ENCODE results near the gene AFF1.

Gene AFF1

DNA sequence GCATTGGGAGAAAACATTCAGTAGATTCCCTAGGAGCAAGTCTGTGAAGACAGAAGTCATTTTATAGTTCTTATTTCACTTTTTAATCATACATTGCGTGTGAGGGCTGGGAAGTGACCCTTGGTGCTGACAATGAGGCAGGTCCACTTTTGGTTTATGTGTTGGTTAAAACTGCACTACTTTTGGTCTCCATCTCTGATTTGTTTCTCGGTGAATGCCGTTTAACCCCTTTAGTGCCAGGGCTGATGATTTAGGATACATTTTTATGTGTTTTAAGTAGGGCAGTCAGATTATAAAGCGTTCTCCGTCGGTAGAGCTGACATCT is 110.4 kb downstream of the AFF1 start:
- no peaks in the 10 kb centered on the region for H3K27me3 ChIP-seq
- peak overlapping the region; percentile 20 to 33 for H3K4me3 ChIP-seq
- no peaks in the 10 kb centered on the region for H3K9me3 ChIP-seq
- peaks cover 9 to 18% (median 12%) of the 10 kb centered on the region in 3 donors for H3K36me3 ChIP-seq
- intact Hi-C loops (cut with DNase I; ENCODE audit: low total_unique reads), result loop anchor here (5.0 kb wide), 1 partner anchor 33 kb away; no protein-coding TSS in a partner anchor
- no peak for DNase-seq
- H3K4me1 ChIP-seq, result peaks cover 0 to 86% (median 54%) of the 10 kb centered on the region in 4 donors
- TF ChIP-seq, protein P1, sequence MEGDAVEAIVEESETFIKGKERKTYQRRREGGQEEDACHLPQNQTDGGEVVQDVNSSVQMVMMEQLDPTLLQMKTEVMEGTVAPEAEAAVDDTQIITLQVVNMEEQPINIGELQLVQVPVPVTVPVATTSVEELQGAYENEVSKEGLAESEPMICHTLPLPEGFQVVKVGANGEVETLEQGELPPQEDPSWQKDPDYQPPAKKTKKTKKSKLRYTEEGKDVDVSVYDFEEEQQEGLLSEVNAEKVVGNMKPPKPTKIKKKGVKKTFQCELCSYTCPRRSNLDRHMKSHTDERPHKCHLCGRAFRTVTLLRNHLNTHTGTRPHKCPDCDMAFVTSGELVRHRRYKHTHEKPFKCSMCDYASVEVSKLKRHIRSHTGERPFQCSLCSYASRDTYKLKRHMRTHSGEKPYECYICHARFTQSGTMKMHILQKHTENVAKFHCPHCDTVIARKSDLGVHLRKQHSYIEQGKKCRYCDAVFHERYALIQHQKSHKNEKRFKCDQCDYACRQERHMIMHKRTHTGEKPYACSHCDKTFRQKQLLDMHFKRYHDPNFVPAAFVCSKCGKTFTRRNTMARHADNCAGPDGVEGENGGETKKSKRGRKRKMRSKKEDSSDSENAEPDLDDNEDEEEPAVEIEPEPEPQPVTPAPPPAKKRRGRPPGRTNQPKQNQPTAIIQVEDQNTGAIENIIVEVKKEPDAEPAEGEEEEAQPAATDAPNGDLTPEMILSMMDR (IDR thresholded peaks at IDR 0.05), result no peak
- peak overlapping the region; percentile 77 to 89 for H3K27ac ChIP-seq

DNA sequence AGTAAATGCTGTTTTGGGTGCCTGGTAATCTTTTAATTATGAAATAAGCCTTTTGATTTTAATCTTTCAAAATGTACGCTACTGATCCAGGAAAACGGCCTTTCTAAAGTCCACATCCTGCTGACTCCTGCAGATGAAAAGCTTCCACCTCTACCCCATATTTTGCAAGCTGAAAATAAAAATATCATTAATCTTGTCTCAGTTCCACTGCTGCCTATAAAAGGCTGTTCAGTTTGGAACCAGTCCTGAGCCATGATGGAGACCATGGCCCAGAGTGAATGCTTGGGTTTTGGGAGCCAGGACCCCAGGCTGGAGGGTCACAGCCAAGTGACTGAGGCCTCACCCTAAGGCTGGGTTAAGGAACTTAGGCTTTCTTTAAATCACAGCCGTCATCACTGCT is 110.8 kb downstream of the AFF1 start:
- H3K4me1 ChIP-seq, result peaks cover 0 to 86% (median 55%) of the 10 kb centered on the region in 4 donors
- H3K4me3 ChIP-seq, result peak overlapping the region; percentile 20 to 33
- peak overlapping the region; percentile 77 to 89 for H3K27ac ChIP-seq
- TF ChIP-seq, protein P1 (IDR thresholded peaks at IDR 0.05), result no peak
- peaks cover 9 to 18% (median 12%) of the 10 kb centered on the region in 3 donors for H3K36me3 ChIP-seq
- no peak for DNase-seq
- H3K27me3 ChIP-seq, result no peaks in the 10 kb centered on the region
- H3K9me3 ChIP-seq, result no peaks in the 10 kb centered on the region
- intact Hi-C loops (cut with DNase I; ENCODE audit: low total_unique reads), result loop anchor here (5.0 kb wide), 1 partner anchor 33 kb away; no protein-coding TSS in a partner anchor

DNA sequence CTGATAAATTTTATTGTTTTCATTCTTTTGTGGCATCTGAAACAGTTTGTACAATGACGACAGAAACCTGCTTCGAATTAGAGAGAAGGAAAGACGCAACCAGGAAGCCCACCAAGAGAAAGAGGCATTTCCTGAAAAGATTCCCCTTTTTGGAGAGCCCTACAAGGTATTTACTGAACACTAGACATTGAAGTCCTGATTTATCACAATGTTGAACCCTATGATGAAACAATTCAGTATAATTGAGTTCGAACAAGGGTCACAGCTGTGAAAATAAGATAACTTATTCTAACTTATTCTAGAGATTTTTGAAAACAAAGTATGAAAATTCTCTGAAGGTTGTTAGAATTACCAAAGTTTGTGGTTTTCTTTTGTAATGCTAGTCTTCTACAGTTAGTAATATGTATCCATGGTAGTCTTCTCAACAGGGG is 111.3 kb downstream of the AFF1 start:
- no peak for DNase-seq
- H3K27me3 ChIP-seq, result no peaks in the 10 kb centered on the region
- peak overlapping the region; percentile 77 to 89 for H3K27ac ChIP-seq
- H3K9me3 ChIP-seq, result no peaks in the 10 kb centered on the region
- intact Hi-C loops (cut with DNase I; ENCODE audit: low total_unique reads), result loop anchor here (5.0 kb wide), 1 partner anchor 34 kb away; no protein-coding TSS in a partner anchor
- H3K4me1 ChIP-seq, result peaks cover 0 to 87% (median 57%) of the 10 kb centered on the region in 4 donors
- TF ChIP-seq, protein P1 (IDR thresholded peaks at IDR 0.05), result no peak
- no peak overlapping the region for H3K4me3 ChIP-seq
- H3K36me3 ChIP-seq, result peaks cover 9 to 18% (median 12%) of the 10 kb centered on the region in 3 donors

DNA sequence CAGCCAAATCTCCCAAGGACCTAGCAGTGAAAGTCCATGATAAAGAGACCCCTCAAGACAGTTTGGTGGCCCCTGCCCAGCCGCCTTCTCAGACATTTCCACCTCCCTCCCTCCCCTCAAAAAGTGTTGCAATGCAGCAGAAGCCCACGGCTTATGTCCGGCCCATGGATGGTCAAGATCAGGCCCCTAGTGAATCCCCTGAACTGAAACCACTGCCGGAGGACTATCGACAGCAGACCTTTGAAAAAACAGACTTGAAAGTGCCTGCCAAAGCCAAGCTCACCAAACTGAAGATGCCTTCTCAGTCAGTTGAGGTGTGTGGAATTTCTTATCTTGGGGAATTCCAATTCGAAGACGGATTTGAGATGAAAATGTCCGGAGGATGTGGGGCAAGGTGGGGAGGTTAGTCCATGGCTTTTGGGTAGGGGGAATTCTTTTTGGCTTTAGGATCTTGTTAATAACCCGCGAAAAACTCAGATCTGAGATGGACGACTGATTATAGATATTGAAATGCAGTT is 112.5 kb downstream of the AFF1 start:
- TF ChIP-seq, protein P1 (IDR thresholded peaks at IDR 0.05), result no peak
- no peak overlapping the region for H3K4me3 ChIP-seq
- peaks cover 0 to 86% (median 61%) of the 10 kb centered on the region in 4 donors for H3K4me1 ChIP-seq
- peak overlapping the region; percentile 77 to 89 for H3K27ac ChIP-seq
- DNase-seq, result no peak
- intact Hi-C loops (cut with DNase I; ENCODE audit: low total_unique reads), result loop anchor here (5.0 kb wide), 1 partner anchor 35 kb away; no protein-coding TSS in a partner anchor
- no peaks in the 10 kb centered on the region for H3K9me3 ChIP-seq
- peaks cover 9 to 18% (median 12%) of the 10 kb centered on the region in 3 donors for H3K36me3 ChIP-seq
- no peaks in the 10 kb centered on the region for H3K27me3 ChIP-seq

DNA sequence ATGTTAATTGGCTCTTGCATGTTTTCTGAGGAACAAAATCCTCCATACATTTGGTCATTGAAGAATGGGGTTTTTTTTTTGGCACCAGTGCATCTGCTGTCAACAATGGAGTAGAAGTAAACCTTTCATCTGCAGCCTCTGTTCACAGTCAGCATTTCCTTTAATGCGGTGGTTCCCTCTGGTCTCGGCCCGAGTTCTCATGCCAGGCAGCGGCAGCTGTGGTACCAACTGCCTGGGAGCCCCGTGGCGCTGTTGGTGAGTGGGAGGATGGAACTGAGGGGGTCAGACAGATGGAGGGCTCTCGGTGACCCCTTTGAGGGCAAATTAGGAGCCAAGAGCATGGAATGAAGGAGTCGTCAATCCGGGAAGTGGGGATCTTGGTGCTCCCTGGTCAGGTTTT is 114.7 kb downstream of the AFF1 start:
- Histone ChIP-seq H3K4me3 (no peak overlapping the region), H3K36me3 (peaks cover 9 to 18% (median 12%) of the 10 kb centered on the region in 3 donors), H3K4me1 (peaks cover 0 to 90% (median 69%) of the 10 kb centered on the region in 4 donors), H3K27me3 (no peaks in the 10 kb centered on the region), H3K9me3 (no peaks in the 10 kb centered on the region), H3K27ac (peak overlapping the region; percentile 72 to 79)
- intact Hi-C loops (cut with DNase I; ENCODE audit: low total_unique reads), result loop anchor here (5.0 kb wide), 1 partner anchor 37 kb away; no protein-coding TSS in a partner anchor
- no peak for DNase-seq
- TF ChIP-seq, protein P1 (IDR thresholded peaks at IDR 0.05), result no peak

All from tibial artery (tissue), 4 donors.